K562 (cell line): ENCODE data around the gene CPEB1. TPM values are rescaled to one million over a fixed set of nuclear protein-coding genes. Genes with fewer than 3 reads are reported as not detected.

Experiments used
- ARID2 ChIP-seq: fragments of 450-650 bp; IDR thresholded peaks from 2 replicates; pipeline ENCODE4 v1.6.1; 2017; ENCODE audit warnings: antibody characterized with exemption, mild to moderate bottlenecking
- CBX5 ChIP-seq: IDR thresholded peaks from 2 replicates; pipeline ENCODE4 v1.6.1; 2014; ENCODE audit warnings: low read depth, borderline replicate concordance
- CC2D1A ChIP-seq: fragments of 450-650 bp; IDR thresholded peaks from 2 replicates; pipeline ENCODE4 v1.6.1; 2017; ENCODE audit warnings: mild to moderate bottlenecking
- CCNT2 ChIP-seq: IDR thresholded peaks from 2 replicates; pipeline ENCODE4 v1.6.1; 2011; ENCODE audit warnings: borderline replicate concordance, low read depth, mild to moderate bottlenecking, moderate library complexity, mixed read lengths, low read length; ENCODE audit not compliant: insufficient read length; ENCODE audit errors: extremely low read depth
- CREM ChIP-seq: IDR thresholded peaks from 2 replicates; pipeline ENCODE4 v1.6.1; 2014; ENCODE audit warnings: antibody characterized with exemption, low read depth
- ELF1 ChIP-seq: fragments of 200-800 bp; sonication (Bioruptor generic); IDR thresholded peaks from 2 replicates; pipeline ENCODE4 v1.6.1; 2016; ENCODE audit warnings: missing genetic modification characterization, missing compliant biosample characterization
- FOXA1 ChIP-seq: fragments of 450-650 bp; IDR thresholded peaks from 2 replicates; pipeline ENCODE4 v1.6.1; 2016; ENCODE audit warnings: mild to moderate bottlenecking, borderline replicate concordance
- HMG20A ChIP-seq: fragments of 450-650 bp; formaldehyde crosslinking; conservative IDR thresholded peaks from 2 replicates; pipeline ENCODE4 v1.4.0; 2020; ENCODE audit warnings: mild to moderate bottlenecking, mixed read lengths
- HMG20B ChIP-seq: fragments of 250-450 bp; sonication (Bioruptor Pico); IDR thresholded peaks from 2 replicates; pipeline ENCODE4 v1.5.0; 2021; ENCODE audit warnings: mild to moderate bottlenecking
- LEF1 ChIP-seq: fragments of 450-650 bp; IDR thresholded peaks from 2 replicates; pipeline ENCODE4 v1.6.1; 2016; ENCODE audit warnings: mild to moderate bottlenecking
- MEF2A ChIP-seq: IDR thresholded peaks from 2 replicates; pipeline ENCODE4 v1.6.1; 2011; ENCODE audit warnings: low read depth, mild to moderate bottlenecking, low read length, moderate library complexity; ENCODE audit not compliant: control insufficient read depth
- NBN ChIP-seq: fragments of 450-650 bp; IDR thresholded peaks from 2 replicates; pipeline ENCODE4 v1.6.1; 2016; ENCODE audit warnings: low read depth, mild to moderate bottlenecking
- RFX7 ChIP-seq: fragments of 250-450 bp; sonication (Bioruptor Pico); IDR thresholded peaks from 2 replicates; pipeline ENCODE4 v1.5.1; 2021; ENCODE audit warnings: mild to moderate bottlenecking
- RUNX1 ChIP-seq: sonication (generic); IDR thresholded peaks from 2 replicates; pipeline ENCODE4 v1.6.1; 2016; ENCODE audit warnings: antibody characterized with exemption, low read depth
- SIX5 ChIP-seq, 2 experiments: IDR thresholded peaks; 2 replicates each; pipeline ENCODE4 v1.6.1; 2011; ENCODE audit warnings: low read length in 2 of 2, borderline replicate concordance in 1 of 2, low read depth in 1 of 2, mild to moderate bottlenecking in 1 of 2, moderate library complexity in 1 of 2; ENCODE audit not compliant: insufficient read depth in 1 of 2
- TEAD2 ChIP-seq: fragments of 450-650 bp; IDR thresholded peaks from 2 replicates; pipeline ENCODE4 v1.6.1; 2016; ENCODE audit warnings: missing genetic modification characterization, control low read depth, missing compliant biosample characterization
- U2AF2 ChIP-seq: fragments of 200-400 bp; formaldehyde crosslinking; optimal IDR thresholded peaks from 2 replicates; pipeline ENCODE3; 2017; ENCODE audit warnings: low read depth, mild to moderate bottlenecking, low read length
- ZNF551 ChIP-seq: fragments of 250-450 bp; sonication (Bioruptor Pico); IDR thresholded peaks from 2 replicates; pipeline ENCODE4 v1.5.0; 2021; ENCODE audit warnings: mild to moderate bottlenecking, moderate library complexity
- ZNF655 ChIP-seq: fragments of 250-450 bp; sonication (Bioruptor Pico); IDR thresholded peaks from 2 replicates; pipeline ENCODE4 v1.5.0; 2021
- polyA plus RNA-seq, 8 experiments: library from polyadenylated mRNA; depleted of rRNA in 4 of 8; stranded (reverse) in 5 of 8; unstranded in 3 of 8; fragments of >200 nt; fragmentation: Nextera tagmentation in 2 of 8; fragmentation: Illumina TruSeq in 1 of 8; extraction: Ambion mirVana in 2 of 8; extraction: Trizol in 1 of 8; gene quantifications; 2 replicates each; pipeline versions ENCODE4 v1.2.1 to v1.2.3, GENCODE V29; 2011 to 2014; ENCODE audit warnings: inconsistent platforms in 1 of 8, missing spikeins in 1 of 8
- total RNA-seq, 7 experiments: library from RNA; depleted of rRNA in 6 of 7; stranded (reverse); fragments of >200 nt in 6 of 7; fragmentation: Illumina TruSeq in 2 of 7; extraction: Trizol in 2 of 7; gene quantifications; 2 replicates each; pipeline versions ENCODE4 v1.2.1 to v1.2.3, GENCODE V29; 2011 to 2021; ENCODE audit warnings: low replicate concordance in 1 of 7
- TF ChIP-seq, protein P1 (sequence below): sonication (generic); IDR thresholded peaks from 2 replicates; pipeline ENCODE4 v1.6.1; 2016
- TF ChIP-seq, protein P2 (sequence below): fragments of 450-650 bp; formaldehyde crosslinking; IDR thresholded peaks from 2 replicates; pipeline ENCODE4 v1.4.0; 2022; ENCODE audit warnings: missing genetic modification characterization
- TF ChIP-seq, protein P3 (sequence below): IDR thresholded peaks from 3 replicates; pipeline ENCODE4 v1.6.1; 2011; ENCODE audit warnings: borderline replicate concordance, mild to moderate bottlenecking, moderate library complexity; ENCODE audit not compliant: insufficient read length; ENCODE audit errors: extremely low read depth

CPEB1 gene
- total and polyA plus RNA-seq, 9 of the 15 experiments (the other 6 are each of a cell fraction or from before 2014, with no cell fraction given) = 2.2 to 13.4 (median 9.7) TPM

- TF ChIP-seq, protein P1, sequence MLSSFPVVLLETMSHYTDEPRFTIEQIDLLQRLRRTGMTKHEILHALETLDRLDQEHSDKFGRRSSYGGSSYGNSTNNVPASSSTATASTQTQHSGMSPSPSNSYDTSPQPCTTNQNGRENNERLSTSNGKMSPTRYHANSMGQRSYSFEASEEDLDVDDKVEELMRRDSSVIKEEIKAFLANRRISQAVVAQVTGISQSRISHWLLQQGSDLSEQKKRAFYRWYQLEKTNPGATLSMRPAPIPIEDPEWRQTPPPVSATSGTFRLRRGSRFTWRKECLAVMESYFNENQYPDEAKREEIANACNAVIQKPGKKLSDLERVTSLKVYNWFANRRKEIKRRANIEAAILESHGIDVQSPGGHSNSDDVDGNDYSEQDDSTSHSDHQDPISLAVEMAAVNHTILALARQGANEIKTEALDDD = no peak
- TF ChIP-seq NBN = no peak
- TF ChIP-seq HMG20A (CRISPR knock-in tag) = no peak
- TF ChIP-seq ZNF655 (CRISPR knock-in tag) = no peak
- TF ChIP-seq LEF1 = no peak
- TF ChIP-seq U2AF2 = no peak
- peak; percentile 51 for TF ChIP-seq CREM
- no peak for TF ChIP-seq SIX5 (IDR thresholded peaks at IDR 0.05; ENCODE audit: borderline replicate concordance in 1 of 2, insufficient read depth in 1 of 2, low read depth in 1 of 2, low read length in 2 of 2)
- TF ChIP-seq MEF2A = no peak
- TF ChIP-seq CBX5 = no peak
- TF ChIP-seq RFX7 = no peak
- peak; percentile 98 for TF ChIP-seq CCNT2
- no peak for TF ChIP-seq RUNX1
- TF ChIP-seq, protein P2, sequence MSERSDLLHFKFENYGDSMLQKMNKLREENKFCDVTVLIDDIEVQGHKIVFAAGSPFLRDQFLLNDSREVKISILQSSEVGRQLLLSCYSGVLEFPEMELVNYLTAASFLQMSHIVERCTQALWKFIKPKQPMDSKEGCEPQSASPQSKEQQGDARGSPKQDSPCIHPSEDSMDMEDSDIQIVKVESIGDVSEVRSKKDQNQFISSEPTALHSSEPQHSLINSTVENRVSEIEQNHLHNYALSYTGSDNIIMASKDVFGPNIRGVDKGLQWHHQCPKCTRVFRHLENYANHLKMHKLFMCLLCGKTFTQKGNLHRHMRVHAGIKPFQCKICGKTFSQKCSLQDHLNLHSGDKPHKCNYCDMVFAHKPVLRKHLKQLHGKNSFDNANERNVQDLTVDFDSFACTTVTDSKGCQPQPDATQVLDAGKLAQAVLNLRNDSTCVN (CRISPR knock-in tag) = no peak
- TF ChIP-seq ELF1 (tag) = no peak
- no peak for TF ChIP-seq ZNF551 (CRISPR knock-in tag)
- TF ChIP-seq, protein P3, sequence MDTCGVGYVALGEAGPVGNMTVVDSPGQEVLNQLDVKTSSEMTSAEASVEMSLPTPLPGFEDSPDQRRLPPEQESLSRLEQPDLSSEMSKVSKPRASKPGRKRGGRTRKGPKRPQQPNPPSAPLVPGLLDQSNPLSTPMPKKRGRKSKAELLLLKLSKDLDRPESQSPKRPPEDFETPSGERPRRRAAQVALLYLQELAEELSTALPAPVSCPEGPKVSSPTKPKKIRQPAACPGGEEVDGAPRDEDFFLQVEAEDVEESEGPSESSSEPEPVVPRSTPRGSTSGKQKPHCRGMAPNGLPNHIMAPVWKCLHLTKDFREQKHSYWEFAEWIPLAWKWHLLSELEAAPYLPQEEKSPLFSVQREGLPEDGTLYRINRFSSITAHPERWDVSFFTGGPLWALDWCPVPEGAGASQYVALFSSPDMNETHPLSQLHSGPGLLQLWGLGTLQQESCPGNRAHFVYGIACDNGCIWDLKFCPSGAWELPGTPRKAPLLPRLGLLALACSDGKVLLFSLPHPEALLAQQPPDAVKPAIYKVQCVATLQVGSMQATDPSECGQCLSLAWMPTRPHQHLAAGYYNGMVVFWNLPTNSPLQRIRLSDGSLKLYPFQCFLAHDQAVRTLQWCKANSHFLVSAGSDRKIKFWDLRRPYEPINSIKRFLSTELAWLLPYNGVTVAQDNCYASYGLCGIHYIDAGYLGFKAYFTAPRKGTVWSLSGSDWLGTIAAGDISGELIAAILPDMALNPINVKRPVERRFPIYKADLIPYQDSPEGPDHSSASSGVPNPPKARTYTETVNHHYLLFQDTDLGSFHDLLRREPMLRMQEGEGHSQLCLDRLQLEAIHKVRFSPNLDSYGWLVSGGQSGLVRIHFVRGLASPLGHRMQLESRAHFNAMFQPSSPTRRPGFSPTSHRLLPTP = no peak
- no peak for TF ChIP-seq TEAD2 (tag)
- no peak for TF ChIP-seq HMG20B (CRISPR knock-in tag)
- TF ChIP-seq ARID2 = no peak
- no peak for TF ChIP-seq FOXA1
- TF ChIP-seq CC2D1A = no peak
Observed at GRCh38 chr15:82647045-82647834, at the start of gene CPEB1 (continued).
